Renal pelvis (tissue), 4 donors: ENCODE data around the gene SOX8. TPM values are rescaled to one million over a fixed set of nuclear protein-coding genes. Genes with fewer than 3 reads are reported as not detected.
A peak's percentile ranks its signal among the peaks of the same experiment; 100 is the strongest.

ENCODE experiments used
- DNase-seq: peaks from one replicate; pipeline ENCODE4 v3.0.0-alpha.2; 2013
- polyA plus RNA-seq, 3 donors: library from polyadenylated mRNA; unstranded; fragments of 120-200 nt; gene quantifications; one replicate each; pipeline ENCODE4 v1.2.1, GENCODE V29; 2013; ENCODE audit not compliant: insufficient read length in 3 of 3

SOX8 gene
- polyA plus RNA-seq, 3 donors = 3.3 to 5.1 (median 3.5) TPM

DNA sequence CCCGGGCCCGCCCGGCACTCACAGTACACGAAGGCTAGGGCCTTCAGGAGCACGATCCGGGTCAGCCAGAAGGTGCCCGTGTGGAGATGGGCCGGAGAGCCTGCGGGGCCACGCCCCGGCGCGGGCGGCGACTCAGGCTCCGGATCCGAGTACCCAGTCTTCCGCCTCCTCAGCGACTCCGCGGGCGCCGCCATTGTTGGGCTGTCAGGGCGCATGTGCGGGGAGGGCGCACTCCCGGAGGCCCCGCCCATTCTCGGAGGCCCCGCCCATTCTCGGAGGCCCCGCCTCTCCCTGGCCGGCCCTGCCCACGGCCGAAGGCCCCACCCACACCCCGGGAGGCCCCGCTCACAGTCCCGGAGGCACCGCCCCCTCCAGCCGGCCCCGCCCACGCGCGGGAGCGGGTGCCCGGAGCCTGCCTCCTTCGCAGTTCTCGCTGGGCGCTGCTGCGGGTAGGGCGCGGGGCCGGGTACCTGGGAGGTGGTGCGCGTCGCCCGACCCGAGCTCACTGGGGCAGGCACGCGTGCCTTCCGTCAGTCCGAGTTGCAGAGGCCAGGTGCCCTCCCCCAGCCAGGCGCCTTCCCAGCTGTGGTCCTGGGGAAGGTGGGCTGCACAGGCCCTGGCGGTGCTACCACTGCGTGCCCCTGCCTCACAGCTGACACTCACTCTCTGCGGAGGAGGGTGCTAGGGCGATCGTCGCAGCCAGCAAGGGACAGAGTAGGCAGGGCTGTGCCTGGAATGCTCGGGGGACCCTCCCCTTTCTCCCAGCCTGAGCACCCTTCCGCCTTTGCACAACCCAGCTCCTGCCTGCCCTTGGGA is 10.6 kb upstream of the SOX8 start, which contains the start of gene LMF1:
Gene LMF1 (minus strand): TSS at position 219 of the 816 bp plus-strand sequence. CDS start 4 bp downstream, at position 215.
- peak; percentile 88 for DNase-seq

DNA sequence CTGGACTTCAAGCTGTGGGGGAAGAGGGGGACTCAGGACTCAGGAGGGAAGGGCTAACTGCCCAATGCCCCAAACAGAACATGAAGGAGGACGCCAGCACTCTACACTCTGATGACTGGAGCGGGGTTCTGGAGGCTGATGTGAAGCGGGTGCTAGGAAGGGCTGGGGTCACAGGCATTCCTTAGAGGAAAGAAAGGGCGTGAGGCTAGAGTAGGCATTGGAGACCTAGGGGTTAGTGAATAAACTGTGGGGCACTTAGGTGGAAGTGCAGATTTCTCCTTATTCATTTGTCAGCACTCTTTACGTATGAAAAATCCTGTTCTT is 10.0 kb upstream of the SOX8 start:
- DNase-seq = no peak

- no peak for DNase-seq
Measured at GRCh38 chr16:971981-972315, 9.6 kb upstream of the SOX8 start.

DNA sequence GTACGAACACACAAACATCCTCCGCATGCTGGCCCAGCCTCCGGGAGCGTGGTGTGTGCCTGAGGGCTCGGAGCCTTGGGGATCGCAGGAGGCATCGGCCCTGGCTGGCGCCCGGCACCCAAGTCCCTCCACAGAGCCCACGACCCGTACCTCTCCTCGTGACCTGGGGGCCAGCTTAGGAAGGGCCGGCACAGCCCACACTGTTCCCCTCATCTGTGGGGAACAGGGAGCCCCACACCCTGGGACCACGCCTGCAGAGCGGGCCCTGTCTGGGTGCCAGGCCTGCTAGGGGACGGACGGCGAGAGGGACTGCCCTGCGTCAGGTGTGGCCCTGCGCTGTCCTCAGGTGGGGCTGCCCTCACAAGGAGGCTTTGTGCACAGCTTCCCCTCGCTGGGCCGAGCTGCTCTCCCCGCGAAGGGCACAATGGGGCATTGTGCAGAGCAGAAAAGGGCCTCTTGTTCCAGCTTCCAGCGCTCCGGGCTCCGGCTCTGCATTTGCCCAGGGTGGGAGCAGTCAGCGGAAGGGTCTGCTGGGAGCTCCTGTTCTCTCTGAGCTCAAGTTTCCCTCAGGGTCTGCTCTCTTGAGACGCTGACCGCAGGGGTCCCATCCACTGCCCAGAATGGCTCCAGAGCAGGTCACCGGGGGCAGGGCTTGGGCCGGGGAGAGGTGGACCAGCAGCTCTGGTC is 9.1 kb upstream of the SOX8 start:
- no peak for DNase-seq

GRCh38 chr16:973366-973765 is 8.2 kb upstream of the SOX8 start:
- no peak for DNase-seq

- DNase-seq = no peak
Measured at GRCh38 chr16:974001-974601, 7.5 kb upstream of the SOX8 start.

DNA sequence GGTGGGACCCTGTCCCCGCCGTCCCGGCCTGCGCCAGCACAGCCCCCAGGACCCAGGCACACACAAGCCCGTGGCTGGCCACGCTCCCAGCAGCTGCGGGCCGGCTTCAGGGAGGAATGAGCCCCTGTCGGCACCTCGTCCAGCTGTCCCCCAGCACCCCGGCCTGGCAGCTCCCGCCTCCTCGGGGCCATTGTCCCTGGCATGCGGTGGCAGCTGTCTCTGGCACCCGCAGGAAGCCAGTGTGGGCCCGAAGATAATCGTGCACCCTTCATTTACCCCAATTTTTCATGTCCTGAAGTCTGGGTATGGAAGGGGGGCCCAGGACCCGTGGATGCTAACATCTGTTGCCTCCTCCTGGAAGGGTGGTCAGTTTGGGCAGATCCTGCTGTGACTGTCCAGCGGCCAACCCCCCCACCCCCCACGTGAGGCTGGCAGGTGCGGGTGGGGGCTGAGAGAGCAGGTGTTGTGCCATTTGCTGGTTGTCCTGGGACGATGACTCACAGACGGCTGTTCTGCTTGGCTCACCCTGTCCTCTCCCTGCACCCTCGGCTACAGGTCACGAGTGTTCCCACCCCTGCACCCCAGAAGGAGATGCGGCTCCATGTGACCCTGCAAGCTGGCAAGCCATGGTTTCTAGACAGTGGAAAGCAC is 6.8 kb upstream of the SOX8 start:
- DNase-seq = no peak

- no peak for DNase-seq
Measured at GRCh38 chr16:975291-975690, 6.3 kb upstream of the SOX8 start.

DNA sequence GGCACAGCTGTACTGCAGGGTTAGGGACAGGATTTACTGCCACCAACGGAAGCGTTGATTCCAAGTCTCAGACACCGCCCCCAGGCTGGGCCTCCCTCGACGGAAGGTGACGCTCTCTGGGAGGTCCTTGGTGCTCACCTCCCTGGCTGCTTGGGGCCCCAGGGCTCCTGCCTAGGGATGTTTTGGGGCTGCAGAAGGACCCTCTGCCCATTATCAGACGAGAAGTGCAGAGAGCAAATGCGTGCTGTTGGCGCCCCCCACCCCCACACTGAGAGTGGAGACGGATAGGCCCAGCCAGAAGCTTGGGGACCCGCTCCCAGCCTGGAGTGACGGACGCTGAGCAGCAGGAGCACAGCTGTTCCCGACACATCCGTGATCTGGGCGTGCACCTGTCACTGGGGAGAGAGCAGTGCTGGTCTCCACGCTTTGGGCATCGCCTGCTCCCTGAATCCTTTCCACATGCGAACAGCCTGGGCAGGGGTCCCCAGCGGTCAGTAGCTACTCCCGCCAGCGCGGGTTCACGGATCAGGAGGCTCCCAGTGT is 5.1 kb upstream of the SOX8 start:
- DNase-seq = no peak

- no peak for DNase-seq
Measured at GRCh38 chr16:977081-977701, 4.4 kb upstream of the SOX8 start.

DNA sequence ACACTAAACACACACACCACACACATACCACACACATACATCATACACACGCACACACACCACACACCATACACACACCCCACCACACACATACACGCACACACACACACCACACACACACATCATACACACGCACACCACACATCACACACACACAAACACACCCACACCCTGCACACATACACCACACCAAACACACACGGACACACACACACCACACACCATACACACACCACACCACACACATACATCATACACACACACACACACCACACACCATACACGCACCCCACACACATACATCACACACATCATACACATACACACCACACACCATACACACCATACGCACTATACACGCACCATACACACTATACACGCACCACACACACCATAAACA is 3.7 kb upstream of the SOX8 start:
- no peak for DNase-seq

DNA sequence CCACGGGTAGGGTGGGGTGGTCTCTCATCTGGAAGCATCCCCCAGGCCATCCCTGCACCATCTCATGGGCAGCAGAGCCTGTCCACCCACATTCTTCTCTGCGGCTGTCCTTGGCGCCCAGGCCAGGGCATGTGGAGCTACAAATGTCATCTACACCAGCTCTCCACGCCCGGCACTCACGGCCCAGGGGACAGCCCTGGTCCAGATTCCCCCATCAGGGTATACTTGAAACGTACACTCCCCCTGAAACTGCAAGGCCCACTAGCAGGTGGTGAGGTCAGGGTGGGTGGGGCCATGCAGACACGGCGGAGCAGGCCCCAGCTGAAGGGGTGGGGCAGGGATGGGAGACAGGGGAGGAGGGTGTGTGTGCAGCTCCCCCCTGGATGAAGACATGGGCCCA is 3.2 kb upstream of the SOX8 start:
- DNase-seq = no peak

- DNase-seq = no peak
Measured at GRCh38 chr16:979147-979546, 2.4 kb upstream of the SOX8 start.

GRCh38 chr16:979859-980594 is 1.5 kb upstream of the SOX8 start:
- DNase-seq = no peak

- DNase-seq = no peak
Measured at GRCh38 chr16:980595-980854, 1.0 kb upstream of the SOX8 start.

DNA sequence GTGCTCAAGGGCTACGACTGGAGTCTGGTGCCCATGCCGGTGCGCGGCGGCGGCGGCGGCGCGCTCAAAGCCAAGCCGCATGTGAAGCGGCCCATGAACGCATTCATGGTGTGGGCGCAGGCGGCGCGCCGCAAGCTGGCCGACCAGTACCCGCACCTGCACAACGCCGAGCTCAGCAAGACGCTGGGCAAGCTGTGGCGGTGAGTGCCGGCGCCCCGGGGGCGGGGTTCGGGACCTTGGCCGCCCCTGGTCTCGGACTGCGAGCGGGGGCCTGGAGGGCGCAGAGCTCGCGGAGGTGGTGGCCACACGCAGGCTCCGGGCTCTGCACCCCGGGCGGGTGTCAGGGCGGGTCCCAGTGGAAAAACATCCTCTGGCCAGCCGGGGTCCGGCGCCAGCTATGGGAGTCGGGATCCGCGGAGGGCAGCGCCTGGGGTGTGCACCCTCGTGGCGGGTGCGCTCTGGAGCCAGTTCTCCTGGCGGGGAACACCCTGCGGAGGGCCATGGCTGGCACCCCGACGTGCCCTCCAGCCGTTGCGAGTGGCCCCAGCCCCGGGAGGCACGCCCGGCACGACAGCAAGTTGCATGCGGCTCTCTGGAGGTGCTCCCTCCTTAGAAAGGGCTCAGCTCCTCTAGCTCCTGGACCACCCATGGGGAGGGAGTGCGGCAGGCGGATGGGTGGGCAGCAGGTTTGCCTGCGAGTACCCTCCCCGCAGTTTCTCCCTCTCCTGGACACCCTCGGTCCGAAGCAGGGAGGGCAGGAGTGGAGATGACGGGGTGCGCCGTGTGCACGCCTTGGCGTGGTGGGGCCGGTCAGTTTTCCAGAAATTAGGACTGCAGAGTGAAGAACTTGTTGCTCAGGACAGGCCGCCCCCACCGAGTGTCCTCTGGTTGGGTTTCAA is 824 bp downstream of the SOX8 start:
- no peak for DNase-seq

DNA sequence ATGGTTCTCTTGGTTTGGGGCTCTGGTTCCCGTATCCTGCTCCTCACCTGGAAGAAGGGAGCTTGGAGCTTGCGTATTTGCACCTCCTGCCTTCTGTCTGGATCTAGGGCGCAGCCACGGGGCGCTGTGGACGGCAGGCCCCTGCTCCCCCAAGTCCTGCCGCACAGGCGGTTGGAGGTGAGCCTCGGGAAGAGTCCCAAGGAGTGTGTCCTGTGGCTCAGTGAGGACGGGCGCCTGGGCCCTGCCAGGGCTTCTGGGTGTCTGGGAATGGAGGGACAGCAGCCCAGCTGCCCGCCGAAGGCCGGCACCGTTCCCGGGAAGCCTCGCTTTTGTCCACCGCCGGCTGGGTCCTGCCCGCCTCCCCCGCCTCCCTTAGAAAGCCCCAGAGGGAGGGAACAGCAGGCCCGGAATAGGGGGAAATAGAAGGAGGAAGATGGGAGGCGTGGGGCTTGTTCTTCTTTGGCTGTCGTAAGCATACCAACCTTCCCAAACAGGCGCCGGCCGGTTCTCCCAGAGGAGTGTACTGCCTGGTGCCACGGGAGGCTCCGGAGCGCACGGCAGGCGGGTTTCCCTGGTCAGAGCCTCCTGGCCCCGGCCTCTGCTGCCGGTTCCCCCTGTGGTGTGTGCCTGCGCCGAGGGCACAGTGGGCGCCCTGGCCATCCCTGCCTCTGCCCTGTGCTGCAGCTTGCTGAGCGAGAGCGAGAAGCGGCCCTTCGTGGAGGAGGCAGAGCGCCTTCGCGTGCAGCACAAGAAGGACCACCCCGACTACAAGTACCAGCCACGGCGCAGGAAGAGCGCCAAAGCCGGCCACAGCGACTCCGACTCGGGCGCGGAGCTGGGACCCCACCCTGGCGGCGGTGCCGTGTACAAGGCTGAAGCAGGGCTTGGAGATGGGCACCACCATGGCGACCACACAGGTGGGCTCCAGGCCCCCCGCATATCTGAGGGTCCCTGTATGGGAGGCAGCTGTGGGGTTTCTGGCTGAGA is 1.8 kb downstream of the SOX8 start:
- DNase-seq = no peak

DNA sequence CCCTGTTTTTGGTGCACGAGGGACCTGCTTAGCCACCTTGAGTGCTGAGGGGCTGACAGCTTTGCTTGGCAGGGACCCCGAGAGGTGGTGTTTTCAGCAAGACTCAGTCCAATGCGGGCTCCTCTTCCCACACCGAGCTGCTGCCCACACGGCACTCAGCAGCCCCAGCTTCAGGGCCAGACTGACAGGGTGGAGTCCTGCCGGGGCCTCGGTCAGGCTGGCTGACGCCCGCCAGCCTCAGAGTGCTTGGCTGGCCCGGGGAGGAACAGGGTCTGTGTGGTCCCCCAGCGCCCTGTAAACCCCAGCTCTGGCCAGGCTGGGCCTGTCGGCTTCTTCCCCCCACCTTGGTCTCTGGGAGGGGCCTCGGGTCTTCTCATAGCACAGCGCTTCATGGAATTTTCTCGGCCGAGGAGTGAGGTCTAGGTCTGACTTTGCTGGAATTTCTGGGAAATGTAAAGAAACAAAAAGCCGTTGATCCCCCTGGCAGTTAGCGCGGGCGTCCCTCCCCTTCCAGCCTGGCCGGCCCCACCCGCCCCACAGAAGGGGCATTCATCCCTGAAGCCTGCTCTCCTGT is 2.6 kb downstream of the SOX8 start:
- DNase-seq = no peak
